Naive B cell (primary cell): ENCODE data around the gene HLCS. TPM values are rescaled to one million over a fixed set of nuclear protein-coding genes. Genes with fewer than 3 reads are reported as not detected.
A peak's percentile ranks its signal among the peaks of the same experiment; 100 is the strongest.
"Not testable (repeated sequence)": the region's sequence is repeated elsewhere in the genome, so short reads cannot be mapped to it uniquely, and the experiment has no call there.

ENCODE experiments used
- ATAC-seq, 2 donors: fragments of 150-1000 bp; cut with Tn5 transposase; 2 replicates each; pipeline ENCODE4 v1.10.0; 2021; ENCODE audit warnings: low read depth in 2 of 2, mild to moderate bottlenecking in 2 of 2, moderate library complexity in 2 of 2
- DNase-seq: peaks from one replicate; pipeline ENCODE4 v3.0.0; 2022
- H3K27ac Mint-ChIP-seq, 6 donors: one replicate each; pipeline ENCODE4 v1.8.0; 2020 to 2022; ENCODE audit warnings: mild to moderate bottlenecking in 6 of 6, mixed read lengths in 6 of 6, moderate library complexity in 5 of 6, inconsistent platforms in 2 of 6
- H3K27me3 Mint-ChIP-seq, 3 donors: one replicate each; pipeline ENCODE4 v1.8.0; 2021 to 2022; ENCODE audit warnings: mixed read lengths in 3 of 3, mild to moderate bottlenecking in 1 of 3
- H3K36me3 Mint-ChIP-seq, 2 donors: one replicate each; pipeline ENCODE4 v1.8.0; 2020 to 2022; ENCODE audit warnings: mixed read lengths in 2 of 2, inconsistent platforms in 1 of 2, mild to moderate bottlenecking in 1 of 2
- H3K4me1 Mint-ChIP-seq, 3 donors: one replicate each; pipeline ENCODE4 v1.8.0; 2020 to 2022; ENCODE audit warnings: mixed read lengths in 3 of 3, inconsistent platforms in 1 of 3, mild to moderate bottlenecking in 1 of 3, moderate library complexity in 1 of 3
- H3K4me3 Mint-ChIP-seq, 8 donors: one replicate each; pipeline ENCODE4 v1.8.0; 2020 to 2022; ENCODE audit warnings: mild to moderate bottlenecking in 8 of 8, mixed read lengths in 8 of 8, moderate library complexity in 8 of 8, inconsistent platforms in 2 of 8
- H3K9me3 Mint-ChIP-seq, 7 donors: one replicate each; pipeline ENCODE4 v1.8.0; 2020 to 2022; ENCODE audit warnings: mixed read lengths in 7 of 7, mild to moderate bottlenecking in 5 of 7, inconsistent platforms in 2 of 7, moderate library complexity in 1 of 7
- polyA plus RNA-seq, 6 donors: library from polyadenylated mRNA; unstranded; fragments of 300-500 nt; fragmentation: Illumina TruSeq; gene quantifications; one replicate each; pipeline ENCODE4 v1.2.3, GENCODE V29; 2021; ENCODE audit warnings: low read depth in 6 of 6

Gene HLCS
- polyA plus RNA-seq, 6 donors from 2014 or later, result 5.5 to 8.4 (median 7.3) TPM

DNA sequence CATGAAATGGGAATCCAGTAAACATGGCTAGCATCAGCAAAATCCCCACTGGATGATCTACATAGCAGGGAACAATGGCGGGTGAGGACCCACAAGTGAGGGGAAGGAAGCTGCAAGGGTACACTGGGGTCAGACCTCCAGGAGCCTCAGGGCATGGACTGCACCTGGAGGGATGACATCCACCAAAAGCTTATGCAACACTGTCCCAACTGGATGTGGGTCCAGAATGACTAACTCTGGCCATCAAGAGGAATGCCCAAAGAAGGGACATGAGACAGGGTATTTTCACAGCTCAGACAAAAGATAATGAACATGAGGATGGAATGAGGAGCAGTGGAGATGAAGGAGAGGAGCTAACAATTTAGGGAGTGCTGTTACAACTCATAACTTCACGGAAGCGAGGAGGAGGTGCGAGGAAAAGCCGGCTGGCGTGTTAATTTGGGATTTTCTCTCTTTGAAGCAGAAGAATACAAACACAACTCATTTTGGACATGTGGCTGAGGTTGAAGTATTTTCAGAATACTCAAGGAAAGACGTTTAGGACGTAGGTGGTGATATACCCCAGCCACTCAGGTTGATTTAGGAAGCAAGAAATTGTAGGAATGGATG, 5.7 kb downstream of the HLCS start:
- H3K27ac Mint-ChIP-seq, result peak overlapping the region in 1 of 6 donors; percentile 73
- ATAC-seq, result no peak
- H3K9me3 Mint-ChIP-seq, result no peaks in the 10 kb centered on the region
- no peaks in the 10 kb centered on the region for H3K27me3 Mint-ChIP-seq
- H3K4me1 Mint-ChIP-seq, result peaks cover 9 to 12% (median 11%) of the 10 kb centered on the region in 3 donors
- DNase-seq, result no peak
- peak overlapping the region in 1 of 8 donors; percentile 25 for H3K4me3 Mint-ChIP-seq
- H3K36me3 Mint-ChIP-seq, result peaks cover 5 to 15% of the 10 kb centered on the region in 2 donors

DNA sequence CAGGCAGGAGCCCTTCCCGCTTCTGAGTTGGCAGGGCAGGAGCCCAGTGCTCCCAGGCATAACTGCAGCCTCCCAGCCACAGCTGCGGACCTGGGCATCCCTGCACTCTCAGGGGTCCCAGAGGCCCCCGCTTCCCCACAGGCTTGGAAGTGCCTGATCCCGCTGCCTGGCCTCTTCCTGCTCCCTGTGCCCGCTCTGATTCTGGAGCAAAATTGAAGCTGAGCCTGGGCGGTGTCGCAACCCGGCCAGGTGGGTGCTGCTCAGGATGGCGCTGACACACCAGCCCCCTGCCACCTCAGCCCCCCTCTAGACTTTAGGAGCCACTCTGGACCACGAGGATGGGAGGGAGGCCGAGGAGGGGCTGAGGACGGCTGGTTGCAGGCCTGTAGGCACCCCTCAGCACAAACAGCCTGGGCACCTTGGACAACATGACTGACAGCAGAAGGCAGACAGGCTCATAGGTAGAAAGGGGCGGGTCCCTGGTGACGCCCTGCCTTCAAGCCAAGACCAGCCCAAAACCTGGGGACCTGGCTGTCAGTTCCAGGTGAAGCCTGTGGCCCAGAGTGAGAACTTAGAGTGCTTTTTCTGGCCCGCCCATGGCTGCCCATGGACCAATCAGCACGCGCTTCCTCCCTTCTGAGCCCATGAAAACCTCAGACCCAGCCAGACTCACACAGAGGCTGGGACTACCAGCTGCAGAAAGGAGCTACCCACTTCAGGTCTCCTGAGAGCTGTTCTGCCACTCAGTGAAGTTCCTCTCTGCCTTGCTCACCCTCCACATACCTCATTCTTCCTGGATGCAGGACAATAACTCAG, 7.2 kb downstream of the HLCS start:
- ATAC-seq (no peak), DNase-seq (no peak)
- Mint-ChIP-seq H3K36me3 (peaks cover 5 to 15% of the 10 kb centered on the region in 2 donors), H3K27ac (peak overlapping the region in 1 of 6 donors; percentile 76), H3K4me3 (no peak overlapping the region), H3K9me3 (no peaks in the 10 kb centered on the region), H3K27me3 (no peaks in the 10 kb centered on the region), H3K4me1 (peaks cover 0 to 4% (median 0%) of the 10 kb centered on the region in 3 donors)

DNA sequence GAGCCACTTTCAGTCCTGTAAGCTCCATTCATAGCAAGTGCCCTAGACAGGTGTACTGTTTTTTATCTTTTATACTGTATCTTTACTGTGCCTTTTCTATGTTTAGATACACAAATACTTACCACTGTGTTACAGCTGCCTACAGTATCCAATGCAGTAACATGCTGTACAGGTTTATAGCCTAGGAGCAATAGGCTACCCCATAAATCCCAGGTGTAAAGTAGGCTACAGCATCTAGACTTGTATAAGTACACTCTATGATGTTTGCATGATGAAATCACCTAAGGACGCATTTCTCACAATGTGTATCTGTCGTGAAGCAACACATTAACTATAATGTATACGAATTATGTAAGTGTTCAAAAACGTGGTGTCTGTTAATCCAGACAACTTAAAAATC, 10.7 kb downstream of the HLCS start:
- Mint-ChIP-seq H3K9me3 (no peaks in the 10 kb centered on the region), H3K4me1 (peaks cover 0 to 2% (median 0%) of the 10 kb centered on the region in 3 donors), H3K27me3 (no peaks in the 10 kb centered on the region), H3K4me3 (no peak overlapping the region), H3K27ac (no peak overlapping the region), H3K36me3 (peaks cover 9 to 11% of the 10 kb centered on the region in 2 donors)
- ATAC-seq, result no peak
- DNase-seq, result no peak

DNA sequence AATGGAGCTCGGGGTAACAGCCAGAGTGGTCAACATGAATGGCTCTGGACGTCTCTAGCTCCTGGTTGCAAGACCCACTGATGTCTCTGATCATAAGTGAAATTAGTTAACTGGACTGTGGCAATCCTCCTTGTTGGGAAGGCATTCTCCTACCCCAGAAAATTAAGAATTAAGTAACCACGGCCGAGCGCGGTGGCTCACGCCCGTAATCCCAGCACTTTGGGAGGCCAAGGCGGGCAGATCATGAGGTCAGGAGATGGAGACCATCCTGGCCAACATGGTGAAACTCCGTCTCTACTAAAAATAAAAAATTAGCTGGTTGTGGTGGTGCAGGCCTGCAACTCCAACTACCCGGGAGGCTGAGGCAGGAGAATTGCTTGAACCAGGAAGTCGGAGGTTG, 14.1 kb downstream of the HLCS start:
- not testable (repeated sequence) for H3K27me3 Mint-ChIP-seq, H3K27ac Mint-ChIP-seq, H3K4me3 Mint-ChIP-seq, DNase-seq, ATAC-seq, H3K4me1 Mint-ChIP-seq, H3K9me3 Mint-ChIP-seq
- peaks cover 12 to 14% of the 10 kb centered on the region in 2 donors for H3K36me3 Mint-ChIP-seq

DNA sequence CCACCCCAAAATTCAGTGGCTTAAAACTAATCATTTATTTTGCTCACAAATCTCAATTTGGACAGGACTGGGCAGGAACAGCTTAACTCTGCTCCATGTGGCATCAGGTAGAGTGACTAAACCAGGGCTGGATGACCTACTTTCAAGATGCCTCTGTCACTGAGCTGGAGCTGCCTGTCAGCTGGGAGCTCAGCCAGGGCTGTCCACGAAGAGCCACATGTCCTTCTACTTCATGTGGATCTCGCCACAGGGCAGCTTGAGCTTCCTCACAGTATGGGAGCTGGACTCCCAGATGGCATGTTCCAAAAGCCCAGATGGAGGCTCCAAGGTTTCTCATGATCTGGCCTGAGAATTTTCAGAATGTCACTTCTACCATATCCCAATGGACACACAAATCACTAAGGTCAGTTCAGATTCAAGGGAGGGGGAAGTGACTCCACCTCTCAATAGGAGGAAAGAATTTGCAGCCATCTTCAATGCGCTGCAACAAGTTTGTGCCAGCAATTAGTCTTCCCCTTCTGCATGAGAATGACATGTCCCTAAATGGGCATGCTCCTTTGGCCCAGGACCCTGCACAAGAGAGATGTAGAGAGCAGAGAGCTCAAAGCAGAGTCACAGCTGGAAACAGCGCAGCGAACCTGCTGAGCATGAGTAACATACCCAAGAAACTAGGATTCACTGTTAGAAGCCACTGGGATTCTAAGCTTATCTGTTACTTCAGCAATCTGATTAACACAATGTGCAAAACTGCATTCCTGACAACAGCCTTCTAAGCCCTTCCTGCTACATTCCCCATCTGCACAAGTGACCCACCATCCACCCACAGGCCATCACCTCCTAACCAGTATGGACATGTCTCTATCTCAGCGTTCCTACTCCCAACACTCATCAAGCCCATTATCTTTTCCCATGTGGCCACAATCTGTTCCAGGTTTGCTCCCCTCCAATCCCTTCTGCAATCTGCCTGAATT, 17.0 kb downstream of the HLCS start:
- no peak for ATAC-seq
- Mint-ChIP-seq H3K27me3 (no peaks in the 10 kb centered on the region), H3K9me3 (peaks cover 0 to 4% (median 0%) of the 10 kb centered on the region in 7 donors), H3K27ac (no peak overlapping the region), H3K4me1 (peaks cover 0 to 4% (median 4%) of the 10 kb centered on the region in 3 donors), H3K4me3 (no peak overlapping the region), H3K36me3 (peaks cover 24 to 32% of the 10 kb centered on the region in 2 donors)
- no peak for DNase-seq

DNA sequence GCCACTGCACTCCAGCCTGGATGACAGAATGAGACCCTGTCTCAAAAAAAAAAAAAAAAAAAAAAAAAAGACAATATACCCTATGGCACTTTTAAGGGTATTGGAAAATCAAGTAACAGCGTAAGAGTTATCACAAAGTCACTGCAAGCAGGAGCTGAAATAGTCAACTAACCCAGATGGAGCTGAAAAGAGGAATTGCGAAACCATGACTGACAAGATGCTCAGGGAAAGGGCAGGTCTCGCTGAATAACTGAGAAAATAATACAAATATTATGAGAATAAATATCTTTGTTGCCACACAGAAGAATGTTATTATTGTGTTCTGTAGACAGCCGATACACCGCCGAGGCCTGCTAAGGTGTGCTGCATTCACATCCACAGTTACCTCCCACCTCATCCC, 17.8 kb downstream of the HLCS start:
- Mint-ChIP-seq H3K9me3 (peaks cover 0 to 4% (median 0%) of the 10 kb centered on the region in 7 donors), H3K36me3 (peaks cover 25 to 32% of the 10 kb centered on the region in 2 donors), H3K27ac (no peak overlapping the region), H3K4me1 (peaks cover 0 to 4% (median 4%) of the 10 kb centered on the region in 3 donors), H3K4me3 (no peak overlapping the region), H3K27me3 (no peaks in the 10 kb centered on the region)
- DNase-seq (no peak), ATAC-seq (no peak)

DNA sequence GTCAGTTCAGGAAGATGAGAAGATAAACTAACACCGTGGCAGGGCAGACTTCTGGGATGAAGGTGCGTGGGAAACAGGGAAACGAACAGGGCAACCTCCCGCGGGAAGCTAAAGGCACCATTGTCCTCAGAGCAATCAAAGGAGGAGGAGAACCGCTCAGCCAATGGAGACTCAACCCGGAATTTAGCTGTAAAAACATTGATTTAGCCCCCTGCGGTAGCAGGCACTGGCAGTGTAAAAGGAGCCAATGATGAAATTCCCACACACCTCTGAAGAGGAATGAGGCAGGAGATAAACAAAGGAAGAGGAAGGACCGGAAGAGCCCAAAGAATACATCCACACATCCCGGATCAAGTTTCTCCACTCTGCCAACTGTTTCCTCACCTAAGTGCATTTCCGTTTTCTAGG, 19.5 kb downstream of the HLCS start:
- peak overlapping the region in 1 of 8 donors; percentile 49 for H3K4me3 Mint-ChIP-seq
- no peaks in the 10 kb centered on the region for H3K27me3 Mint-ChIP-seq
- DNase-seq (no peak), ATAC-seq (no peak)
- peaks cover 0 to 4% (median 0%) of the 10 kb centered on the region in 7 donors for H3K9me3 Mint-ChIP-seq
- peak overlapping the region in 1 of 6 donors; percentile 84 for H3K27ac Mint-ChIP-seq
- H3K4me1 Mint-ChIP-seq, result peaks cover 0 to 8% (median 6%) of the 10 kb centered on the region in 3 donors
- H3K36me3 Mint-ChIP-seq, result peaks cover 25 to 32% of the 10 kb centered on the region in 2 donors

DNA sequence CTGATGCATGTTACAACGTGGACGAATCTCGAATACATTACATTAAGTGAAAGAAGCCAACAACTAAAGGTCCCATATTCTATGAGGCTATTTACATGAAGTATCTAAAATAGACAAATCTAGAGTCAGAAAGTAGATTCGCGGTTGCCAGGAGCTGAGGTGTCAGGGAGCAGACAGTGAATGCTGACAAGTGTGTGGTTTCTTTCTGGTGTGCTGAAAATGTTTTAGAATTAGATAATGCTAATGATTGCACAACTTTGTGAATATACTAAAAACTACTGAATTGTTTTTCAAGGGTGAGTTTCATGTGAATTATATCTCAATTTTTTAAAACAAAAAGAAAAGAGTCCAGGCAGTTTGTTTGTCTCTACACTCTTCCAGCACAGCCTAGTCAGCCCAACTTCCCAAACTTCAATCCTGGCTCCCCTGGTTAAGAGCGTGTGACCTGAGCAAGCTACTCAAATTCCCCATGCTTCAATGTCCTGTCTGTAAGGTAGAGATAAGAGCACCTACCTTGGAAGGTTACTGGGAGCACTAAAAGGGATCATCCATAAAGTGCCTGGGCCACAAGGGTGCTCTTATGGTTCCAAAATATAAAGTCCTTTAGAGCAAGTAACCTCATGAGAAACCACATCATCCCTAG, 20.9 kb downstream of the HLCS start:
- peaks cover 0 to 4% (median 0%) of the 10 kb centered on the region in 7 donors for H3K9me3 Mint-ChIP-seq
- DNase-seq, result no peak
- H3K27me3 Mint-ChIP-seq, result no peaks in the 10 kb centered on the region
- peaks cover 19 to 32% of the 10 kb centered on the region in 2 donors for H3K36me3 Mint-ChIP-seq
- H3K27ac Mint-ChIP-seq, result peak overlapping the region in 2 of 6 donors; percentile 10 to 54
- peaks cover 0 to 8% (median 6%) of the 10 kb centered on the region in 3 donors for H3K4me1 Mint-ChIP-seq
- ATAC-seq, result no peak
- H3K4me3 Mint-ChIP-seq, result no peak overlapping the region

DNA sequence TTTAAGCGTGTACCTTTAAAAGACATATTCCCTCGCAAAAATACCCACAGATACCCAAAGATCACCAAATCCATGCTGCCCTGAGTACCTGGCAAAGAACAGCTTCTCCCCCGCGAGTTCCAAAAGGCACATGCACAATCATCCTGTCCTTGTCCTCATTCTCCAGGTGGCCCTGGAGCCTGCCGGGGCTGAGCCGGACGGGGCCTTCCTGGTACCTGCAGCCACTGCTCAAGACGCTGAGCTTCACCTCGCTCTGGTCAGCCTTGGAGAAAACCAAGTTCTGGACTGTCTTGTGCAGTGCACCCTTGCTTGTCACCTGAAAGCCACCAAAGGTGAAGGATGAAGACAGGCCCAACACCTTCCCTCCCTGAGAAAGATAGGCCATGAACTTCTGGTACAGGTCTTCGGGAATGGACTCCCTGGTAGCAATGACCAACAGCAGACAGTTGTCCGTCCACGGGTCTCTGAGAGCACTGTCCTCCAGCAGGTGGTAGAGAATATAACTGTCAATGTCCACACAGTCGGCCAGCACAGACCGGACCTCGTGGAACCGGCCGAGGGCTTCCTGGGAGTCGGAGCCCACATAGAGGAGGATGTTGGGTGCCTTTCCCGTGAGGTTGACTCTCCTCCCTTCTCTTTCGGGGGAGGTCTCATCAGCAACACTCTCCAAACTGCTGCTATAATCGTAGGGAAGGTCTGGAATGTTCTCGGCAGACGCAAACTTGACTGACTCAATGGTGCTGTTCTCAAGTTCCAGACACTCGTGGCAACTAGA, 29.9 kb downstream of the HLCS start:
- H3K4me1 Mint-ChIP-seq, result no peaks in the 10 kb centered on the region
- H3K9me3 Mint-ChIP-seq, result no peaks in the 10 kb centered on the region
- no peak overlapping the region for H3K27ac Mint-ChIP-seq
- DNase-seq (no peak), ATAC-seq (no peak)
- H3K36me3 Mint-ChIP-seq, result peaks cover 21 to 22% of the 10 kb centered on the region in 2 donors
- H3K27me3 Mint-ChIP-seq, result no peaks in the 10 kb centered on the region
- no peak overlapping the region for H3K4me3 Mint-ChIP-seq

DNA sequence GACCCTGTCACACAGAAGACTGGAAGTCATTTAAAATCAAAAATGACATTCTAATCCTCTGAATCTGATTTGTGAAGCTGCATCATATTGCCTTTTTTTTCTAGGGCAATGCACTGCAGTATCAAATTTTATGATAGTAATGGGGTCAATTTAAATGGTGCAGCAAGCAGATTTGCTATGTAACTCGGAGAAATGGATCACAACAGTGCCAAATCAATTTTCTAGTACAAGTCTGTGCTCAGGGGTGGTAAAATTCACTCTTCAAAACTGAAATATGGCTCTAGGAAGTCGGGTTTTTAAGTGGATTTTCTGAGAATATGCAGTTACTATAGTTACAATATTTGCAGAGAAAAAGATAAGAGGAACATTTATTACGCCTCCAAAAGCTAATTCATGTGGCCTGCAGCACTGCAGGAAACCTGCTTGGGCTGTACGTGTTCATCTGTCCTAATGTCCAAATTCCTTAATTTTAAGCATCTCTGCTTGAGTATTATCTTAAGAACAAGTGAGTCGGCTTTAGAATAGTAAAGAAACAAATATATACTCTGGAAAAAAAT, 31.5 kb downstream of the HLCS start:
- no peaks in the 10 kb centered on the region for H3K9me3 Mint-ChIP-seq
- H3K27ac Mint-ChIP-seq, result no peak overlapping the region
- H3K27me3 Mint-ChIP-seq, result no peaks in the 10 kb centered on the region
- H3K36me3 Mint-ChIP-seq, result peaks cover 21 to 22% of the 10 kb centered on the region in 2 donors
- H3K4me3 Mint-ChIP-seq, result no peak overlapping the region
- ATAC-seq (no peak), DNase-seq (no peak)
- no peaks in the 10 kb centered on the region for H3K4me1 Mint-ChIP-seq

DNA sequence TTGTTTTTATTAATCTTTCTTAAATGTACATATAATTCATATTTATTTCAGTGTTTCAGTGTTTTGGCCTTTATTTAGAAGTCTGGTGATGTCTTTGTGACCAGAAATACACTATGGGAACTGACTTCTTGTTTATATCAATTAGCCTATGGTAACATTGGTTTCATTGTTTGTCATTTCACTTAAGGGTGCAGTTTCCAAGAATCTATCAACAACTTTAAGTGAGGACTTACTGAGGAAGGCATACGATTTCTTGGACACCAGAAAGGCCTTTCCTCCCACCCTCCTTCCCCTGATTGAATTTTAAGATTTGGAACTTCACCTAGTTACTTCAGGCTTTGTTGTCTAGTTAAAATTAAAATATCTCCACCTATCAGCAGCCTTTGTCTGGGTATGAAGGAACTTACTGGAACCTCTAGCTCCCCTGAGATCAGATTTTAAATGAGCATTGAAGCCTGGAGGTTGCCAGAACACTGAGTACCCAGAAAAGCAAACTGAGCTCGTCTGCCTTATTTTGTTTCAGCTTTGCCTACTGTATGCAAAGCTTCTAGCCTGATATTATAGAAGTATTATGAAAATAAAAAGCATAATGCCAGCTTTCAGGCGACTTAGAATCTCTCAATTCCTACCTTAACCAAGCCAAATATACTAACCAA, 34.2 kb downstream of the HLCS start:
- Mint-ChIP-seq H3K4me1 (no peaks in the 10 kb centered on the region), H3K27ac (peak overlapping the region in 1 of 6 donors; percentile 37), H3K27me3 (no peaks in the 10 kb centered on the region), H3K9me3 (no peaks in the 10 kb centered on the region), H3K36me3 (peaks cover 16 to 19% of the 10 kb centered on the region in 2 donors), H3K4me3 (no peak overlapping the region)
- ATAC-seq (no peak), DNase-seq (no peak)
